Smooth muscle cell (in vitro differentiated cells): ENCODE measurements around the gene MTIF2. TPM values are rescaled to one million over a fixed set of nuclear protein-coding genes. Genes with fewer than 3 reads are reported as not detected.

Experiments used
- DNase-seq: peaks from one replicate; lab custom pipeline; 2025; ENCODE audit not compliant: unreplicated experiment; lab: John Stamatoyannopoulos, UW
- H2AFZ ChIP-seq: fragments of 200-600 bp; sonication (generic); 2 replicates; pipeline ENCODE4 v1.6.0; 2016; ENCODE audit warnings: antibody characterized with exemption, low read depth, mild to moderate bottlenecking
- H3F3A ChIP-seq: fragments of 200-600 bp; sonication (generic); 2 replicates; pipeline ENCODE4 v1.6.0; 2017; ENCODE audit warnings: antibody characterized with exemption, low read depth
- H3K27ac ChIP-seq: fragments of 200-600 bp; sonication (generic); 2 replicates; pipeline ENCODE4 v1.5.1; 2016; ENCODE audit warnings: low read depth, mild to moderate bottlenecking
- H3K27me3 ChIP-seq: fragments of 200-600 bp; sonication (generic); 2 replicates; pipeline ENCODE4 v1.6.1; 2016; ENCODE audit warnings: low read depth, mild to moderate bottlenecking
- H3K36me3 ChIP-seq: fragments of 200-600 bp; sonication (generic); 2 replicates; pipeline ENCODE4 v1.5.1; 2016; ENCODE audit warnings: low read depth
- H3K4me1 ChIP-seq: fragments of 200-600 bp; sonication (generic); 2 replicates; pipeline ENCODE4 v1.5.1; 2016; ENCODE audit warnings: low read depth
- H3K4me2 ChIP-seq: fragments of 200-600 bp; sonication (generic); 2 replicates; pipeline ENCODE4 v1.6.0; 2016; ENCODE audit warnings: mild to moderate bottlenecking
- H3K4me3 ChIP-seq: fragments of 200-600 bp; sonication (generic); 2 replicates; pipeline ENCODE4 v1.5.1; 2016; ENCODE audit warnings: mild to moderate bottlenecking
- H3K79me2 ChIP-seq: fragments of 200-600 bp; sonication (generic); 2 replicates; pipeline ENCODE4 v1.6.0; 2016; ENCODE audit warnings: low read depth, mild to moderate bottlenecking
- H3K9ac ChIP-seq: fragments of 200-600 bp; sonication (generic); 2 replicates; pipeline ENCODE4 v1.6.0; 2016; ENCODE audit warnings: low read depth
- H3K9me3 ChIP-seq: fragments of 200-600 bp; sonication (generic); replicated peaks from 2 replicates; pipeline ENCODE4 v1.5.1; 2016; ENCODE audit warnings: low read depth
- H4K20me1 ChIP-seq: fragments of 200-600 bp; sonication (generic); 2 replicates; pipeline ENCODE4 v1.6.0; 2016; ENCODE audit warnings: low read depth
- CTCF ChIP-seq: fragments of 200-600 bp; sonication (generic); IDR thresholded peaks from 2 replicates; pipeline ENCODE4 v1.5.1; 2017; ENCODE audit warnings: borderline replicate concordance, mild to moderate bottlenecking, antibody characterized with exemption; ENCODE audit not compliant: insufficient read depth, poor library complexity, severe bottlenecking
- WGBS: methylation state at CpG from one replicate; pipeline ENCODE4 v1.1.7; 2016; ENCODE audit warnings: low lambda C conversion rate; 5-methylcytosine and 5-hydroxymethylcytosine counted together
- polyA plus RNA-seq: library from polyadenylated mRNA; unstranded; fragments of >200 nt; fragmentation: Nextera tagmentation; extraction: Ambion mirVana; gene quantifications from 2 replicates; pipeline ENCODE4 v1.2.1, GENCODE V29; 2016
- total RNA-seq: library from RNA; depleted of rRNA; stranded (reverse); fragments of >200 nt; gene quantifications from 2 replicates; pipeline ENCODE4 v1.2.3, GENCODE V29; 2014

MTIF2 gene
- 22.7 and 27.9 TPM in 2 replicates for total RNA-seq
- 11.6 and 16.5 TPM in 2 replicates for polyA plus RNA-seq

- Histone ChIP-seq H3K4me1 (peaks cover 7% of the 10 kb centered on the region), H3K4me3 (peak within 1 kb of the TSS; percentile 76), H3K9ac (peak within 1 kb of the TSS; percentile 80), H3K79me2 (no peaks in the 10 kb centered on the region), H3K9me3 (no peaks in the 10 kb centered on the region), H3F3A (no peaks in the 10 kb centered on the region), H4K20me1 (no peaks in the 10 kb centered on the region), H3K27me3 (no peaks in the 10 kb centered on the region), H3K27ac (peak within 1 kb of the TSS; percentile 57), H3K4me2 (peak within 1 kb of the TSS; percentile 87), H2AFZ (peak within 1 kb of the TSS; percentile 77), H3K36me3 (no peaks in the 10 kb centered on the region)
- TF ChIP-seq CTCF, result no peak
- WGBS, result 1% methylated on average over 43 of the region's 43 CpGs
- DNase-seq, result peak; percentile 70
Measured at GRCh38 chr2:55268907-55269644, at the start of gene MTIF2. Gene MTIF2, minus strand, starts transcription at chr2:55269231. Its CDS starts 5,373 bp downstream, at chr2:55263858.

GRCh38 chr2:55314985-55315384, 46.0 kb upstream of the MTIF2 start:
- H3K4me1 ChIP-seq, result no peaks in the 10 kb centered on the region
- no peak overlapping the region for H3K9ac ChIP-seq
- H4K20me1 ChIP-seq, result no peaks in the 10 kb centered on the region
- no peaks in the 10 kb centered on the region for H3K9me3 ChIP-seq
- no peaks in the 10 kb centered on the region for H3K27me3 ChIP-seq
- no peak overlapping the region for H3K4me2 ChIP-seq
- no peak overlapping the region for H3K4me3 ChIP-seq
- no peak overlapping the region for H3K27ac ChIP-seq
- DNase-seq, result no peak
- H3K79me2 ChIP-seq, result no peaks in the 10 kb centered on the region
- peaks cover 14% of the 10 kb centered on the region for H3K36me3 ChIP-seq
- TF ChIP-seq CTCF, result no peak
- WGBS, result 81% methylated on average over 1 of the region's 1 CpG
- H3F3A ChIP-seq, result no peaks in the 10 kb centered on the region
- H2AFZ ChIP-seq, result no peak overlapping the region

- Histone ChIP-seq H3K27me3 (no peaks in the 10 kb centered on the region), H3K27ac (no peak overlapping the region), H3K4me2 (no peak overlapping the region), H3F3A (no peaks in the 10 kb centered on the region), H4K20me1 (no peaks in the 10 kb centered on the region), H3K4me1 (no peaks in the 10 kb centered on the region), H3K9ac (no peak overlapping the region), H3K9me3 (no peaks in the 10 kb centered on the region), H3K79me2 (no peaks in the 10 kb centered on the region), H2AFZ (no peak overlapping the region), H3K36me3 (peaks cover 9% of the 10 kb centered on the region), H3K4me3 (no peak overlapping the region)
- no peak for DNase-seq
- WGBS, result 92% methylated on average over 1 of the region's 1 CpG
- TF ChIP-seq CTCF, result no peak
Measured at GRCh38 chr2:55311444-55311870, 42.4 kb upstream of the MTIF2 start.

GRCh38 chr2:55309446-55309845, 40.4 kb upstream of the MTIF2 start:
- no peak for DNase-seq
- WGBS, result 85% methylated on average over 2 of the region's 2 CpGs
- H3K4me2 ChIP-seq, result no peak overlapping the region

More at GRCh38 chr2:55309446-55309845, 40.4 kb upstream of the MTIF2 start:
- Histone ChIP-seq H2AFZ (no peak overlapping the region), H3F3A (no peaks in the 10 kb centered on the region), H3K9ac (no peak overlapping the region), H3K36me3 (no peaks in the 10 kb centered on the region), H3K27ac (no peak overlapping the region), H3K27me3 (no peaks in the 10 kb centered on the region), H3K4me3 (no peak overlapping the region), H4K20me1 (no peaks in the 10 kb centered on the region), H3K9me3 (no peaks in the 10 kb centered on the region), H3K4me1 (no peaks in the 10 kb centered on the region), H3K79me2 (no peaks in the 10 kb centered on the region)
- no peak for TF ChIP-seq CTCF
